ENCODE results near the gene TPCN2. TPM values are rescaled to one million over a fixed set of nuclear protein-coding genes. Genes with fewer than 3 reads are reported as not detected.

The TPCN2 gene
- total and polyA plus RNA-seq, 9 donors: 6.4 to 9.9 (median 7.6) TPM

DNA sequence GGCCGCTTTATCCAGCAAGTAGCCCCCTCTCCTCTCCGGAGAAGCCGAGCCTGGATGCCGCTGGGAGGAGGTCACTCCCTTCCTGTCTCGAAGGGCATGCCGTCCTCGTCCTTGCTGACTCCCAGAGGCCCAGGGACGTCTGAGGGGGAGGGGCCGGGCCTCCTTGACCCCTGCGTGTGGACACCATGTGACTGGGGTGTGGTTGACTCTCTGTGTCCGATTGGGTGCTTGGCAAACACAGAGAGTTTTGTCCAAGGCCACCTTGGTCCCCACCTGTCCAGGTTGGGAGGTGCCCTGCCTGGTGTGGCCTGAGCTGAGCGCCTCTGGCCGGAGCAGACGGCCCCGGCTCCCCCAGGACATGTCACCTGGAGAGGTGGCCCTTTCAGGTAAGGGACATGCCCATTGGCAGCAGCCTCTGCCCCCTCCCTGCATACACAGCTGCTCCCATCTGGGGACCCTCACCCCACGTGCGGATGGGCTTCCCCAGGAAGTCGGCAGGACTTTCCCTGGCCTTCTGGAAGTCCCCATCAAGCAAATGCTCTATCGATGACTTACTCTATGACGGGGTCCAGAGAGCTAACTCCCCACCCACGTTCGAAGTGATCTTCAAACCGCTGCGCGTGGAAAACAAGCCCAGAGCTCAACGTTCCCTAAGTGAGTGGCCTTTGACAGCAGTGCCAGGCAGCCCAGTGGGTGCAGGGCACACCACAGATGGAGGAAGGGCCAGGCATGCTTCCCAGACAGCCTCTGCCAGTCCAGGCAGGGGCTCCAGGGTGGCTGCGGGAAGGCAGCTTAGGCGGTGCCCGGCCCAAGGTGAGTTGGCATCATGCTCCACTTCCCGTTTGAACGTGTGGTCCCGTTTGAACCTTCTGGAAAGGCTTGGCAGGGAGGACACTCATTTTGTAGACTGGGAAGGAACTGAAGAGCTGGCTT is 106.8 kb downstream of the TPCN2 start, which contains the start of gene SMIM38:
Gene SMIM38, plus strand, starts transcription at position 634 of the 933 bp plus-strand sequence. CDS start 1,912 bp downstream, outside the sequence.
- 66% methylated on average over 26 of the region's 32 CpGs for whole genome bisulfite sequencing (ENCODE audit: insufficient coverage)
- Histone ChIP-seq H3K4me3 (ENCODE audit: low read length) (no peak within 1 kb of the TSS), H3K4me1 (ENCODE audit: control insufficient read depth, insufficient read depth, low read length) (peaks cover 51% of the 10 kb centered on the region), H3K9me3 (replicated peaks; ENCODE audit: control insufficient read depth, low read depth, low read length) (no peaks in the 10 kb centered on the region), H3K27ac (ENCODE audit: low read length) (peak within 1 kb of the TSS; percentile 93), H3K36me3 (ENCODE audit: control insufficient read depth, insufficient read depth, low read length) (no peaks in the 10 kb centered on the region), H3K27me3 (ENCODE audit: control insufficient read depth, insufficient read depth, low read length) (peaks cover 5% of the 10 kb centered on the region)
- no peak for DNase-seq

DNA sequence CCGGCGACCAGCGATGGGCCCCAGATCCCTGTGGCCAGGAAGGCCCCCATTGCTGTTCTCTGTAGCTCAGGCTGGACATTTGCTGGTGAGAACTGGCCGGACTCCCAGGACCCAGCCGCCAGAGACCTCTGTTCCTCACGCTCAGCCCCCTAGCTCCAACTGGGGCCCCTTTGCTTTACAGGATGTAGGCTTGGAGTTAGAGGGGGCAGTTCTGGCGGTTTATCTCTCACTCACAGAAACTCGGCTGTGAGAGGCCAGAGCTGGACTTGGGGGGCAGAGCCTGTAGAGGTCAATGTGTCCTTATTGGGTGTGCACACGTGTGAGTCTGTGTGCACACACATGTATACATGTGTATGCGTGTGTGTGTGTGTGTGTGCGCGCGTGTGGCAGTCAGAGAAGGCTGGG is 107.5 kb downstream of the TPCN2 start:
- WGBS (ENCODE audit: insufficient coverage): 40% methylated on average over 5 of the region's 13 CpGs
- no peak overlapping the region for H3K4me3 ChIP-seq (ENCODE audit: low read length)
- peak overlapping the region; percentile 93 for H3K27ac ChIP-seq (ENCODE audit: low read length)
- no peaks in the 10 kb centered on the region for H3K36me3 ChIP-seq (ENCODE audit: control insufficient read depth, insufficient read depth, low read length)
- H3K27me3 ChIP-seq (ENCODE audit: control insufficient read depth, insufficient read depth, low read length): peaks cover 5% of the 10 kb centered on the region
- DNase-seq: peak; percentile 70
- H3K4me1 ChIP-seq (ENCODE audit: control insufficient read depth, insufficient read depth, low read length): peaks cover 51% of the 10 kb centered on the region
- no peaks in the 10 kb centered on the region for H3K9me3 ChIP-seq (replicated peaks; ENCODE audit: control insufficient read depth, low read depth, low read length)

DNA sequence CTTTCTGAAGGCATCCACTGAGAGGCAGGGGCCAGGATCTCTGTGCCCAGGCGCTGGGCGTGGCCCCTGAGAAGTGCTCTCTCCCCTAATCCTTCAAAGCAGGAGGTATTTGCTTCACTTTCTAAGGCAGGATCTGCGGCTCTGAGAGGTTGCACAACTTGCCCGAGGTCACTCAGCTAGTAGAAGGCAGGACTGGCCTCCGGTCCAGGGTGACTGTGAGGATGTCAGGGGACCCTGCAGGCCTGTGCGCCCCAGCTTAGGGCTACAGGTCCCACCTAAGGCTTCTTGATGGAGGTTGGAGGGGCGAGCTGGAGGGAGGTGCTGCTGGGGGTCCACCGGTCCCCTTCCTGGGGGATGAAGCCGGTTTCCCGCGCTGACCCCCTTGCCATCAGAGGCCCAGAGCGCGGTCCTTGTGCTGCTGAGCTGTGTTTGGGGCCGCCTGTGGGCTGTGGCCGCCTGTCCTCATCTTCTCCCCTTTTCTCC is 108.0 kb downstream of the TPCN2 start:
- peak; percentile 33 for DNase-seq
- H3K27me3 ChIP-seq (ENCODE audit: control insufficient read depth, insufficient read depth, low read length): peaks cover 5% of the 10 kb centered on the region
- WGBS (ENCODE audit: insufficient coverage): 51% methylated on average over 10 of the region's 15 CpGs
- peaks cover 49% of the 10 kb centered on the region for H3K4me1 ChIP-seq (ENCODE audit: control insufficient read depth, insufficient read depth, low read length)
- H3K27ac ChIP-seq (ENCODE audit: low read length): peak overlapping the region; percentile 93
- H3K9me3 ChIP-seq (replicated peaks; ENCODE audit: control insufficient read depth, low read depth, low read length): no peaks in the 10 kb centered on the region
- H3K36me3 ChIP-seq (ENCODE audit: control insufficient read depth, insufficient read depth, low read length): no peaks in the 10 kb centered on the region
- no peak overlapping the region for H3K4me3 ChIP-seq (ENCODE audit: low read length)

DNA sequence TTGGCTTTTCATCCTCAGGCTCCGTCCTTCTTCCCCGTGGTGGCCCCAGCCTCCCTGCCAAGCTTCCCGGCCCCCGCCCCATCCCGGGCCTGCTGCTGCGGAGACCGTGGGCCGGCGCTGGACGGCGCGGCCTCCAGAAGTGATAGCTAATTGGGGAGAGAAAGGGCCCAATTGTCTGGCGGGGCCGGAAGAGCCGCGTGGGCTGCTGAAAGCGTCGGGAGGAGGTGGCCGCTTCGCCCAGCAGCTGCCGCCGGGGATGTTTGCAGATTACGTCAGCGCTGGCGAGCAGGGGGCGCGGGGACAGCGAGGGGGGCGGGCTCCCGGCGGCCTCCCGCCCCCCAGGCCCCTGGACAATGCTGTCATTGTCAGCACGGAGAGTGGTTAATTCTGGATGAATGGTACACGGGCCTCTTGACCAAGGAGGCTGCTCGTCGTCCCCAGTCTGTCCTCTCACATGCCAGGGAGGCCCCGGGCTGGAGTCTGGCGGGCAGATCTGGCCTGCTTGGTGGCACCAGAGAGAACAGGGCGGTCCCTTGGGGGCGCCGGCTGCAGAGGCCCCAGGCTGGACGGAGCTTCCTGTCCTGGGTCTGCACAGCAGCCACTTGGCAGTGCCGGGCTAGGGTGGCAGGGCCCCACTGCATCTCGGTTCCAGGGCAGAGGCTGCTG is 108.6 kb downstream of the TPCN2 start:
- Histone ChIP-seq H3K27ac (ENCODE audit: low read length) (peak overlapping the region; percentile 93), H3K9me3 (replicated peaks; ENCODE audit: control insufficient read depth, low read depth, low read length) (no peaks in the 10 kb centered on the region), H3K36me3 (ENCODE audit: control insufficient read depth, insufficient read depth, low read length) (no peaks in the 10 kb centered on the region), H3K4me1 (ENCODE audit: control insufficient read depth, insufficient read depth, low read length) (peaks cover 49% of the 10 kb centered on the region), H3K4me3 (ENCODE audit: low read length) (no peak overlapping the region), H3K27me3 (ENCODE audit: control insufficient read depth, insufficient read depth, low read length) (peaks cover 5% of the 10 kb centered on the region)
- peak; percentile 94 for DNase-seq
- 8% methylated on average over 43 of the region's 44 CpGs for WGBS (ENCODE audit: insufficient coverage)

DNA sequence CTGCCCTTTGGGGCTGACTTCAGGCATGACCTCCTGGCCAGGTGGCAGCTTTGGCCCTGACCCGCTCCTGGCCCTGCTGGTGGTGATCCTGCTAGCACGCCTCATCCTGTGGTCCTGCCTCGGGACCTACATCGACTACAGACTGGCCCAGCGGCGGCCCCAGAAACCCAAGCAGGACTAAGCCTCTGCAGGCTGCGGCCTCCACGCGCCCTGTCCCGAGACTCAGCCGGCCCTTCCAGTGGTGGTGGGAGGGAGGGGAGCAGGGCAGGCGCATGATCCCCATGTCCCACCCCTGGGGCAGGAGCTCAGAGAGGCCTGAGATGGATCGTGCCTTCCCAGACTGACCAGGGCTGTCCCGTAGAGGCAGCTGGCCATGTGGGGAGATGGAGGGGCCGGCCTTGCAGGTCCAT is 109.1 kb downstream of the TPCN2 start:
- peak overlapping the region; percentile 93 for H3K27ac ChIP-seq (ENCODE audit: low read length)
- H3K36me3 ChIP-seq (ENCODE audit: control insufficient read depth, insufficient read depth, low read length): no peaks in the 10 kb centered on the region
- no peak overlapping the region for H3K4me3 ChIP-seq (ENCODE audit: low read length)
- peak; percentile 40 for DNase-seq
- WGBS (ENCODE audit: insufficient coverage): 57% methylated on average over 5 of the region's 15 CpGs
- peaks cover 2% of the 10 kb centered on the region for H3K27me3 ChIP-seq (ENCODE audit: control insufficient read depth, insufficient read depth, low read length)
- peaks cover under 1% of the 10 kb centered on the region for H3K9me3 ChIP-seq (replicated peaks; ENCODE audit: control insufficient read depth, low read depth, low read length)
- H3K4me1 ChIP-seq (ENCODE audit: control insufficient read depth, insufficient read depth, low read length): peaks cover 49% of the 10 kb centered on the region

DNA sequence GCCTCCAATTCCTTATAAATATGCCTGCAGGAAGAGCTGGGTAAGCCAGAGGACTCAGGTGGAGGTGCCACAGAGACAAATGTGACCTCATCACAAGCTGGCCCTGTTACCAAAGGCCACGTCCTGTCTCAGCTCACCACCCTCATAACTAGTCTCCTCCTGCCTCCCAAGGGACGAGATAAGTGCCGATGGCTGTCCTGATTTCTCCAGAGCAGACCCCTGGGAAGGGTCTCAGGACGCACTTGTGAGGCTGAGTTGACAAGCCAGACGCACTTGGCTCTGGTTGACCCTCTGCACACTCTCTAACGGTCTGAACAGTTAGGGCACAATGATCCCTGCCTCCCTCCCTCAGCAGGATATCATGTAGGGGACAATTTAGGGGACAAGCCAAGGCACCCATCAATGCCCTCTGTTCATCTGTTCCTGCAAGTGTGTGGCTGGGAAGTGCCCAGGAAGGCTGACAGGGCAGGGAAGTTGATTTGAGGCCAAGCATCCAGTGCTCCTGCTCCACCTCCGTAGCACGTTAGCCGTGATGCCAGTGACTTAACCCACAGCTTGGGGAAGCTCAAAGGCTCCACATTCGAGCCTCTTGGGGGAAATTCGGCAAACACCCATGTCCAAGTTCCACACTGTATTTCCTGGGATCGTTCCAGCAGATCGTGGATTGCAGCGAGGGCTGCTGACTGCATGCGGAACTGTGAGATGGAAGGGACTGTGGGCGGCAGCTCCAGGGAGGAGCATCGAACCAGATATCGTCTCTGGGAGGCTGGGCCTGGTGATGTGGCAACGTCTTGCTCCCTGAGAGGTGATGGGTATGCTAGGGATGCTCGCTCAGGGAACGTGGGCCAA is 109.8 kb downstream of the TPCN2 start:
- peak overlapping the region; percentile 93 for H3K27ac ChIP-seq (ENCODE audit: low read length)
- no peaks in the 10 kb centered on the region for H3K27me3 ChIP-seq (ENCODE audit: control insufficient read depth, insufficient read depth, low read length)
- 59% methylated on average over 19 of the region's 21 CpGs for WGBS (ENCODE audit: insufficient coverage)
- peak; percentile 27 for DNase-seq
- H3K9me3 ChIP-seq (replicated peaks; ENCODE audit: control insufficient read depth, low read depth, low read length): peaks cover 5% of the 10 kb centered on the region
- H3K4me1 ChIP-seq (ENCODE audit: control insufficient read depth, insufficient read depth, low read length): peaks cover 44% of the 10 kb centered on the region
- H3K4me3 ChIP-seq (ENCODE audit: low read length): no peak overlapping the region
- no peaks in the 10 kb centered on the region for H3K36me3 ChIP-seq (ENCODE audit: control insufficient read depth, insufficient read depth, low read length)

DNA sequence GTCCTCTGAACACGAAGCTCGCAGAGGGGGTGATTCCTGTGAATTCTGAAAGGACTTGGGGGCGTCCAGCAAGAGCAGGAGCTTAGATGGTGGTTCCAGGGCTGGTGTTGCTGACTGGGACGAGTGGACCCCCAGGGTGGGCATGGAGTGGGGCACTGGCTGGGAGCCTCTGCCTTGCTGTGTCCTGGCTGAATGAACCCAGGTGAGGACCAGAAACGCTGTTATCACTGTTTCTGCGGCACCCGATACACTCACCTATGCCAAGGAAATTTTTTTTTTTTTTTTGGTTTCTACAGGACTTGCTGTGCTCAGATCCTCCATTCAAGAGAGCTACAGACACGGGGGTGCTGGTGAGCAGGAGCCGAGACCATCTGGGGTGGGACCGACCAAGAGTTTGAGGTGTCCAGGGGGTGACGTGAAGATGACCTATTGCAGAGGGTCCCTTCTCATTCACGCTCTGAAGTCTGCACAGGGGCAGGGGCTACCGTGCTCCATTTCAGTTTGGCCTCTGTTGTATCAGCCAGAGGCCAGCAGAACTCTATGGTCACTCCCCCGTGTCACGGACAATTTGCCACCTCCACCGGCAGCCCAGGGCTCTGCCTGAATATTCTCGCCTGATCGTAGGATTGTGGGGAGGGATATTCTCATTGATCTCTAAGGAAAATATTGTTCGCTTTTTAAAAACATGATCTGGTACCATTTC is 110.6 kb downstream of the TPCN2 start:
- Histone ChIP-seq H3K4me3 (ENCODE audit: low read length) (no peak overlapping the region), H3K9me3 (replicated peaks; ENCODE audit: control insufficient read depth, low read depth, low read length) (peaks cover 5% of the 10 kb centered on the region), H3K27me3 (ENCODE audit: control insufficient read depth, insufficient read depth, low read length) (no peaks in the 10 kb centered on the region), H3K4me1 (ENCODE audit: control insufficient read depth, insufficient read depth, low read length) (peaks cover 37% of the 10 kb centered on the region), H3K27ac (ENCODE audit: low read length) (no peak overlapping the region), H3K36me3 (ENCODE audit: control insufficient read depth, insufficient read depth, low read length) (no peaks in the 10 kb centered on the region)
- 89% methylated on average over 13 of the region's 19 CpGs for WGBS (ENCODE audit: insufficient coverage)
- no peak for DNase-seq

DNA sequence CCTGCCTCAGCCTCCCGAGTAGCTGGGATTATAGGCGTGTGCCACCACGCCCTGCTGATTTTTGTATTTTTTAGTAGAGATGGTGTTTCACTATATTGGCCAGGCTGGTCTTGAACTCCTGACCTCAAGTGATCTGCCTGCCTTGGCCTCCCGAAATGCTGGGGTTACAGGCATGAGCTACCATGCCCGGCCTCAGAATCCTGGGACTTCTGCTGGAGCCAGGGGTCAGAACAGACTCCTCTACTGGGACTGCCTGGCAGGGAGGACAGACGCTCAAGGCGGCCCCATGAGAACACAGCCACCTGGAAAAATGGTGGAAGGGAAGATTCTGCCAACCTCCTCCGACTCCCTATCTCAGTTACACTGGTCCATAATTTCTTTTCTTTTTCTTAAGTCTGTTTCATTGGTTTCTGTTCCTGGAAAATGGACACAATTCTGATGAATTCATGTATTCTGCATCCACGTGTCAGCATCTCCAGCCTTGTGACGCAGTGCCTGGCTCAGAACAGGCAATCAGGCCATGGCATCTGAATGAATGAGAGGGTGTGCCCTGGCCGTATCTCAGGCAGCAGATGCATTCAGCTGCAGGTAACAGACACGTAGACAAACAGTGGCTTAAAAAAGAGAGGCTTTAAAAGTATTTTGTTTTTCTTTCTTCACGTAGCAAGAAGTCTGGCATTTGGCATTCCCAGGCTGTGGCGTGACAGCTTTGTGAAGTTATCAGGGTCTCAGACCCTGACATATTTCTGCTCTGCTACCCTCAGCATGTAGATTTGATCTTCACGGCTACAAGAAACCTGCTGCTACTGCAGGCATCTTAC is 111.8 kb downstream of the TPCN2 start:
- Histone ChIP-seq H3K27ac (ENCODE audit: low read length) (no peak overlapping the region), H3K27me3 (ENCODE audit: control insufficient read depth, insufficient read depth, low read length) (no peaks in the 10 kb centered on the region), H3K4me1 (ENCODE audit: control insufficient read depth, insufficient read depth, low read length) (peaks cover 28% of the 10 kb centered on the region), H3K9me3 (replicated peaks; ENCODE audit: control insufficient read depth, low read depth, low read length) (peaks cover 5% of the 10 kb centered on the region), H3K4me3 (ENCODE audit: low read length) (no peak overlapping the region), H3K36me3 (ENCODE audit: control insufficient read depth, insufficient read depth, low read length) (no peaks in the 10 kb centered on the region)
- no peak for DNase-seq
- WGBS (ENCODE audit: insufficient coverage): 77% methylated on average over 9 of the region's 15 CpGs

DNA sequence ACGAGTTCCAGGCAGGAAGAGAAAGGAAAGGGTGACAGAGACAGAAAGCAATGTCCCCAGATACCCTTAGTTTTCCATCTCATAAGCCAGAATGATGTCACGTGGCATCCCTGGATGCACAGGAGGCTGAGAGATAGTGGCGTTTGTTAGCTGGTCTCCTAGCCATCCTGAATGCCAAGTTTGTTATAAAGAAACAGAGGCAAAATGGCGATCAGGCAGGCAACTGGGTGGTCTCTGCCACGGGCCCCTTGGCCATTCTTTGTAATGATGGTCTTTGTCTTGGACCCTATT is 112.3 kb downstream of the TPCN2 start:
- peak; percentile 54 for DNase-seq
- 67% methylated on average over 3 of the region's 5 CpGs for WGBS (ENCODE audit: insufficient coverage)

More for the DNA sequence above, 112.3 kb downstream of the TPCN2 start:
- peaks cover 5% of the 10 kb centered on the region for H3K9me3 ChIP-seq (replicated peaks; ENCODE audit: control insufficient read depth, low read depth, low read length)
- H3K27ac ChIP-seq (ENCODE audit: low read length): no peak overlapping the region
- no peak overlapping the region for H3K4me3 ChIP-seq (ENCODE audit: low read length)
- H3K4me1 ChIP-seq (ENCODE audit: control insufficient read depth, insufficient read depth, low read length): peaks cover 26% of the 10 kb centered on the region
- no peaks in the 10 kb centered on the region for H3K27me3 ChIP-seq (ENCODE audit: control insufficient read depth, insufficient read depth, low read length)
- H3K36me3 ChIP-seq (ENCODE audit: control insufficient read depth, insufficient read depth, low read length): no peaks in the 10 kb centered on the region

Measured in muscle of leg (tissue), 11 donors.